ENCODE measurements around the gene ACSL5. TPM values are rescaled to one million over a fixed set of nuclear protein-coding genes. Genes with fewer than 3 reads are reported as not detected.
A peak's percentile ranks its signal among the peaks of the same experiment; 100 is the strongest.

The ACSL5 gene
- total RNA-seq, 1 donor from 2014 or later: 0.68 TPM

DNA sequence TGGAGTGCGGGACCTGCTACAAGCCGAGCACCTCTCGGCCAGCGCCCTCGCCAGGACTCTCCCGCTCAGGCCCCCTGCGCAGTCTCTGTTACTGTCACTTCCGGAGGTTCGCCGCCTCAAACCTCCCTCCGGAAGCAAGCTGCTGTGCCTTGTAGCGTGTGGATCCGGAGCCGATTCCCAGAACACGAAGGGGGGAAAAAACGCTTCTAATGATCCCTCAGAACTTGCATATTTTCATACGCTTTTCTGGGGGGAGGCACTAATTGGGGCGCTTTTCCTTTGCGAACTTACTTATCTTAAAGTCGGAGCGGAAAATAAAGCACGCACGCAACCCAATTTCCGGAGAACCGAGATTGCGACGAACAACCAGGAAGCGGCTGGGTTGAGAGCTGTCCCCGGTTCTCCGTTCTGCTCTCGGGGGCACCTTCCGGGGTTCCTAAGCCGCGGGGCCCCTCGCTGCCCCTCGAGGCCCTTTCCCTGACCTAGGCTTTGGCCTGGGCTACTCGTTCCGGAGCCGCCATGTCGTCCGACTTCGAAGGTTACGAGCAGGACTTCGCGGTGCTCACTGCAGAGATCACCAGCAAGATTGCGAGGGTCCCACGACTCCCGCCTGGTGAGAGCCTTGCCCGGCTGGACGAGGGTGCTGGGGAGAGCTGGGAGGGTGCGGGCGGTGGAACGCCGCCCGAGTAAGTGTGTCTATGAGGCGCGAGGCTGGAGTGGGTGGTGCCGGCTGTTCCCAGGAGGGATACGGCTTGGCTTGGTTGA lies 73.1 kb downstream of the ACSL5 start, which contains the start of the genes VTI1A and ZDHHC6:
VTI1A (plus strand) TSS at position 361 of the 765 bp plus-strand sequence; CDS start at position 520, 159 bp downstream.
ZDHHC6 (minus strand) TSS at position 60 of the 765 bp plus-strand sequence. CDS start 1,478 bp downstream, outside the sequence.
- Mint-ChIP-seq H3K4me1 (ENCODE audit: low read depth, unreplicated experiment) (peaks cover 9% of the 10 kb centered on the region), H3K4me3 (ENCODE audit: unreplicated experiment) (peak within 1 kb of the TSS; percentile 93), H3K27me3 (ENCODE audit: low read depth, unreplicated experiment) (no peaks in the 10 kb centered on the region), H3K36me3 (ENCODE audit: low read depth, unreplicated experiment) (no peaks in the 10 kb centered on the region), H3K27ac (ENCODE audit: unreplicated experiment) (peak within 1 kb of the TSS; percentile 96), H3K9me3 (ENCODE audit: unreplicated experiment) (no peaks in the 10 kb centered on the region)
- peak within 1 kb of the TSS; percentile 99 for H3K4me3 ChIP-seq (ENCODE audit: insufficient read depth, low read depth, low read length)
- FAIRE-seq (no peak), DNase-seq (ENCODE audit: low read depth) (peak; percentile 79)
- H3K79me2 ChIP-seq (ENCODE audit: insufficient read depth, low read length): peaks cover 59% of the 10 kb centered on the region
- no peak for TF ChIP-seq EZH2 (IDR thresholded peaks at IDR 0.05; ENCODE audit: insufficient read depth, low read length)
- TF ChIP-seq, protein P1, sequence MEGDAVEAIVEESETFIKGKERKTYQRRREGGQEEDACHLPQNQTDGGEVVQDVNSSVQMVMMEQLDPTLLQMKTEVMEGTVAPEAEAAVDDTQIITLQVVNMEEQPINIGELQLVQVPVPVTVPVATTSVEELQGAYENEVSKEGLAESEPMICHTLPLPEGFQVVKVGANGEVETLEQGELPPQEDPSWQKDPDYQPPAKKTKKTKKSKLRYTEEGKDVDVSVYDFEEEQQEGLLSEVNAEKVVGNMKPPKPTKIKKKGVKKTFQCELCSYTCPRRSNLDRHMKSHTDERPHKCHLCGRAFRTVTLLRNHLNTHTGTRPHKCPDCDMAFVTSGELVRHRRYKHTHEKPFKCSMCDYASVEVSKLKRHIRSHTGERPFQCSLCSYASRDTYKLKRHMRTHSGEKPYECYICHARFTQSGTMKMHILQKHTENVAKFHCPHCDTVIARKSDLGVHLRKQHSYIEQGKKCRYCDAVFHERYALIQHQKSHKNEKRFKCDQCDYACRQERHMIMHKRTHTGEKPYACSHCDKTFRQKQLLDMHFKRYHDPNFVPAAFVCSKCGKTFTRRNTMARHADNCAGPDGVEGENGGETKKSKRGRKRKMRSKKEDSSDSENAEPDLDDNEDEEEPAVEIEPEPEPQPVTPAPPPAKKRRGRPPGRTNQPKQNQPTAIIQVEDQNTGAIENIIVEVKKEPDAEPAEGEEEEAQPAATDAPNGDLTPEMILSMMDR (IDR thresholded peaks at IDR 0.05; ENCODE audit: insufficient read depth, low read depth, low read length): no peak
- no peaks in the 10 kb centered on the region for H3K9me3 ChIP-seq (ENCODE audit: insufficient read depth, low read depth, low read length)
- peaks cover 5% of the 10 kb centered on the region for H3K4me1 ChIP-seq (ENCODE audit: insufficient read depth, low read length)
- H3K36me3 ChIP-seq (ENCODE audit: insufficient read depth, low read length): peaks cover 17% of the 10 kb centered on the region
- H3K27me3 ChIP-seq (ENCODE audit: insufficient read depth, low read length): no peaks in the 10 kb centered on the region
- peak within 1 kb of the TSS; percentile 96 for H3K9ac ChIP-seq (ENCODE audit: low read length)
- peaks cover 11% of the 10 kb centered on the region for H4K20me1 ChIP-seq (ENCODE audit: insufficient read depth, low read length)
- peak within 1 kb of the TSS; percentile 99 for H2AFZ ChIP-seq (ENCODE audit: low read depth, low read length)
- peak within 1 kb of the TSS; percentile 97 for H3K27ac ChIP-seq (ENCODE audit: low read depth, low read length)
- peak within 1 kb of the TSS; percentile 96 for H3K4me2 ChIP-seq (ENCODE audit: low read length)

DNA sequence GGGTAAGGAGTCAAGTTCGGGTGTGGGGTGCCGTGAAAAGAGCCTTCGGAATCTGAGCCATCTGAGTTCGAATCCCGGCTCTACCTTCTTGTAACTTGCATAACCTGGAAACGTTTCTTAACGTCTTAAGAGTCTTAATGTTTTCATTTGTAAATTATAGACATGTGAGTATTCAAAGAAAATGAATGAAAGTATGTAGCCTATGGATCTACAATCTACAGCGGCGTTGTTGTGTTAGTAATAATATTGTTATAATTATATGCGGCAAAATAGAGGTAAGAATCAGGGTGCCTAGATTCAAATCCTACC lies 73.7 kb downstream of the ACSL5 start:
- Mint-ChIP-seq H3K9me3 (ENCODE audit: unreplicated experiment) (no peaks in the 10 kb centered on the region), H3K4me1 (ENCODE audit: low read depth, unreplicated experiment) (peaks cover 9% of the 10 kb centered on the region), H3K36me3 (ENCODE audit: low read depth, unreplicated experiment) (no peaks in the 10 kb centered on the region), H3K4me3 (ENCODE audit: unreplicated experiment) (peak overlapping the region; percentile 93), H3K27me3 (ENCODE audit: low read depth, unreplicated experiment) (no peaks in the 10 kb centered on the region), H3K27ac (ENCODE audit: unreplicated experiment) (peak overlapping the region; percentile 96)
- H3K4me3 ChIP-seq (ENCODE audit: insufficient read depth, low read depth, low read length): peak overlapping the region; percentile 99
- peak overlapping the region; percentile 96 for H3K4me2 ChIP-seq (ENCODE audit: low read length)
- peaks cover 5% of the 10 kb centered on the region for H3K4me1 ChIP-seq (ENCODE audit: insufficient read depth, low read length)
- TF ChIP-seq, protein P1 (IDR thresholded peaks at IDR 0.05; ENCODE audit: insufficient read depth, low read depth, low read length): no peak
- TF ChIP-seq EZH2 (IDR thresholded peaks at IDR 0.05; ENCODE audit: insufficient read depth, low read length): no peak
- no peaks in the 10 kb centered on the region for H3K9me3 ChIP-seq (ENCODE audit: insufficient read depth, low read depth, low read length)
- peaks cover 11% of the 10 kb centered on the region for H4K20me1 ChIP-seq (ENCODE audit: insufficient read depth, low read length)
- peaks cover 17% of the 10 kb centered on the region for H3K36me3 ChIP-seq (ENCODE audit: insufficient read depth, low read length)
- H3K27ac ChIP-seq (ENCODE audit: low read depth, low read length): peak overlapping the region; percentile 97
- FAIRE-seq (no peak), DNase-seq (ENCODE audit: low read depth) (no peak)
- H3K9ac ChIP-seq (ENCODE audit: low read length): peak overlapping the region; percentile 96
- H3K79me2 ChIP-seq (ENCODE audit: insufficient read depth, low read length): peaks cover 59% of the 10 kb centered on the region
- no peaks in the 10 kb centered on the region for H3K27me3 ChIP-seq (ENCODE audit: insufficient read depth, low read length)
- peak overlapping the region; percentile 99 for H2AFZ ChIP-seq (ENCODE audit: low read depth, low read length)

DNA sequence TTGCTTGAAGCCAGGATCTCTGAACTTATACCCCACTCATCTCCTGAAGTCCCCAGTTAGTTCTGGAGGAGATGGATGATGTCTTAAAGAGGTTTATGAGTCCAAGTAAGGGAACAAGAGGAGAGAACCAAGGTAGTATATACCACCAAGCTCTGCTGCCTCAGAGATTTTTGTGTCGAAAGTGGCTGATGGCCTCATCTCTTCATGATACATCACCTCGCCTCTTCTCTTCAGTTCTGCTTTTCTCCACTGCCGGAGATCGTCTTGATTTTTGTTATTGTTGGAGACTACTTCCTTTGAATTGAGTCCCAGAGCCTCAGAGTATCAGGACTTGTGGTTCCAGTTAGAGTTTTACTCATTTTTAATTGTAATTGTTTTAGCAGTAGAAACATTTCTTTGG lies 75.0 kb downstream of the ACSL5 start:
- no peak overlapping the region for H3K4me2 ChIP-seq (ENCODE audit: low read length)
- no peak for TF ChIP-seq EZH2 (IDR thresholded peaks at IDR 0.05; ENCODE audit: insufficient read depth, low read length)
- TF ChIP-seq, protein P1 (IDR thresholded peaks at IDR 0.05; ENCODE audit: insufficient read depth, low read depth, low read length): no peak
- Mint-ChIP-seq H3K9me3 (ENCODE audit: unreplicated experiment) (peaks cover 3% of the 10 kb centered on the region), H3K4me1 (ENCODE audit: low read depth, unreplicated experiment) (peaks cover 9% of the 10 kb centered on the region), H3K27ac (ENCODE audit: unreplicated experiment) (no peak overlapping the region), H3K36me3 (ENCODE audit: low read depth, unreplicated experiment) (no peaks in the 10 kb centered on the region), H3K27me3 (ENCODE audit: low read depth, unreplicated experiment) (no peaks in the 10 kb centered on the region), H3K4me3 (ENCODE audit: unreplicated experiment) (peak overlapping the region; percentile 93)
- H3K9me3 ChIP-seq (ENCODE audit: insufficient read depth, low read depth, low read length): no peaks in the 10 kb centered on the region
- peaks cover 5% of the 10 kb centered on the region for H3K4me1 ChIP-seq (ENCODE audit: insufficient read depth, low read length)
- DNase-seq (ENCODE audit: low read depth) (no peak), FAIRE-seq (no peak)
- no peak overlapping the region for H3K4me3 ChIP-seq (ENCODE audit: insufficient read depth, low read depth, low read length)
- peaks cover 69% of the 10 kb centered on the region for H3K79me2 ChIP-seq (ENCODE audit: insufficient read depth, low read length)
- H2AFZ ChIP-seq (ENCODE audit: low read depth, low read length): no peak overlapping the region
- no peak overlapping the region for H3K9ac ChIP-seq (ENCODE audit: low read length)
- peaks cover 14% of the 10 kb centered on the region for H3K36me3 ChIP-seq (ENCODE audit: insufficient read depth, low read length)
- H3K27me3 ChIP-seq (ENCODE audit: insufficient read depth, low read length): no peaks in the 10 kb centered on the region
- H3K27ac ChIP-seq (ENCODE audit: low read depth, low read length): no peak overlapping the region
- peaks cover 14% of the 10 kb centered on the region for H4K20me1 ChIP-seq (ENCODE audit: insufficient read depth, low read length)

Measured in astrocyte (in vitro differentiated cells and primary cell).